GM18873 (cell line): Measurements from ENCODE around the gene HRH2.
"Not testable (repeated sequence)": the region's sequence is repeated elsewhere in the genome, so short reads cannot be mapped to it uniquely, and the experiment has no call there.

ENCODE experiments used
- ATAC-seq: cut with Tn5 transposase; IDR thresholded peaks from one replicate; pipeline ENCODE4 v1.9.1; 2021; ENCODE audit warnings: mild to moderate bottlenecking, moderate library complexity, moderate number of reproducible peaks; ENCODE audit not compliant: unreplicated experiment, low FRiP score

HRH2 gene

GRCh38 chr5:175657593-175658271 lies at the start of gene HRH2:
Gene HRH2 (plus strand): TSS chr5:175658071. CDS start chr5:175683234, 25,163 bp downstream.
- ATAC-seq, result no peak

DNA sequence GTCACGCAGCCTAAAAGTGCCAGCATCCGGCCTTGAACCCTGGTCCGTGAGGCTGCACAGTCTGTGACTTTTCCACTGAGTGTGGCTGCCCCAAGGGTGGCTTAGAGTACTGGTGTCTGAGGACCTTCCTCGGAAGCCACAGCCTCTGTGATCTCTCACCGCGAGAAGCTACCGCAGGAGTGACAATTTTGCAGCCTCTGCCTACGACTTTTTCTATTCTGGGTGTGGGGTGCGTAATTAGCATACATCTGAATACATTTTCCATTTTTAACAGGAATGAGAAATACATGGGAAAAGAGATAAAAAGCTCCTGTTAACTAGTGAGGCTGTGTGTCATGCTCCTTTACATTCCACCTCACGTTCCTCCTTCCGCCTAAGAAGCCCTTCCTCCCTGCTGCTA lies 48.3 kb upstream of the HRH2 start:
- no peak for ATAC-seq

DNA sequence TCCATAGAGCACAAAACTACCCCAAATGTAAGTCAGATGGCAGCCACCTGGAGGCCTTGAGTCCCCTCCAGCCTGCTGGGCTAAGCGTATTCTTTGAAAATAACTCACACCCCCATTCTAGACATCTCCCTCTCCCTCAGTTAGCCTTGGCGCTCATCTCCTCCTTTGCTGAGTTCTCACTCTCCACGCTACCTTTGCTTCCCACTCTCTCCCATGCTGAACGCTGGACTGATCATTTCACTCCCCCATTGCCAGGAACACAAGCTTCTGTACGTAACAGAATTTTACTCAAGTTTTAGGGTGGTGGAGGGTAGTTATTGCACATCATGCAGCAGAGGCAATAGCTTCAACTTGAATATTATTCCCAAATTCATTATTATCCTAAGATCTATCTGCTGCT lies 47.5 kb upstream of the HRH2 start:
- ATAC-seq, result no peak

DNA sequence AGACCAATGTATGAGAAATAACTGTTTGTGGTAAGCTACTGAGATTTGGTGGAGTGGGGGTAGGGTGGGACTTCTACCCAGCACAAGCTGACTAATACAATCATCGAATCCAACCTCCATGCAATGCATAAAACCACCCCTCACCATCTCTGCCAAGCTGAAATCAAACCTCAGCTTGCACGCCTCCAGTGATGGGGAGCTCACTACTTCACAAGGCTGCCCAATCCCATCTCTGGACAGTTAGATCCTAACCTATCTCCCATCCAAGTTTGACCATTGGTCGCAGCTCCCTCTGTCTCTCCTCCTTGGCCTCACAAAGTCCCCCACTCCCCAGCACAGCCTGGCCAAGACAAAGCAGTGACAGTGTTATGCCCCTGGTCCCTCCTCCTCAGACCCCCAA lies 47.0 kb upstream of the HRH2 start:
- ATAC-seq, result no peak

DNA sequence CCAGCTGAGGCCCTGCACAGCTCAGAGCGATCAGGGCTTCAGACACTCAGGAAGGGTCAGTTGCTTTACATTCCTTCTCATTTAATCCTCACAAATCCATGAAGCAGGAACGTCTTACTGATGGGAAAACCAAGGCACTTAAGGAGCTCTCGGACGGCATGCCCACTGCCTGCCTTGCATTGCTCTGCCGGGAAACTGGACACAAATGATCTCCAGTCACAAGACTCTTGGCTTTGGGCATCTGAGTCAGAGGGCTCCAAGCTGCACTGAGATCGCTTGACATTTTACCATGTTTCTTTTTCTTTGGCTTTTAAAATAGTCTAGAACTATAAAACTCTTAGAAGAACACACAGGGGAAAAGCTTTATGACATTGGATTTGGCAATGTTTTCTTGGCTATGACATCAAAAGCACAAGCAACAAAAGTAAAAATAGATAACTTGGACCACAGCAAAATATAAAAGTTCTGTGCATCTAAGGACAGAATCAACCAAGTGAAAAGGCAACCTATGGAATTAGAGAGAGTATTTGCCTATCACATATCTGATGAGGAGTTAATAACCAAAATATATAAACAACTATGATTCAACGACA lies 43.6 kb upstream of the HRH2 start:
- ATAC-seq, result no peak

GRCh38 chr5:175614861-175615260 lies 43.0 kb upstream of the HRH2 start:
- no peak for ATAC-seq

DNA sequence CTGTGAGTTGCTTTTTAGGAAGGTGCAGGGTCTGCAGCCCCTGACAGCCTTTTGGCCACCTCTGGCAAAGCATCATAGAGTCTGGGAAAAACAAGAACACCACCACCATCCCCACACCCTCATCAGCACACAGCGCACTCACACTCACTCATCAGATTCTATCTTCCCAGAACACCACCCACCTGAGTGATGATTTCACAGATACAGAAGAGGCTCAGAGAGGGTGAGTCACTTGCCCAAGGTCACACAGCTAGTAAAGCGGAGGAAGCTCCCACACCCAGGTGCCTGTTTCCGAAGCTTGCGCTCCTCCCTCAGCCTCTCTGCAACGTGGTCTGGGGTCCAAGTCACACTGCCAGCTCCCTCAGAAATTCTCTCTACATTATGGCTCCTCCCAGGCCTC lies 41.8 kb upstream of the HRH2 start:
- ATAC-seq, result no peak

DNA sequence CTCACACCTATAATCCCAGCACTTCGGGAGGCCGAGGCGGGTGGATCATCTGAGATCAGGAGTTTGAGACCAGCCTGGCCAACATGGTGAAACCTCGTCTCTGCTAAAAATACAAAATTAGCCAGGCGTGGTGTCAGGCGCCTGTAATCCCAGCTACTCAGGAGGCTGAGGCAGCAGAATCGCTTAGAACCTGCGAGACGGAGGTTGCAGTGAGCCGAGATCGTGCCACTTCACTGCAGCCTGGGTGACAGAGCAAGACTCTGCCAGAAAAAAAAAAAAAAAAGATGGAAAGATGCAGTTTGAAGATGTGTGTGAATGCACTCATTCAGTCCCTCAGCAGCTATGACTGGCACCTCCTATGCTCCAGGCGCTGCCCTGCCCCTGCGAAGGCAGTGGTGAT lies 41.3 kb upstream of the HRH2 start:
- not testable (repeated sequence) for ATAC-seq

- ATAC-seq, result no peak
These were observed 40.4 kb upstream of the HRH2 start for GRCh38 chr5:175617447-175617846.

DNA sequence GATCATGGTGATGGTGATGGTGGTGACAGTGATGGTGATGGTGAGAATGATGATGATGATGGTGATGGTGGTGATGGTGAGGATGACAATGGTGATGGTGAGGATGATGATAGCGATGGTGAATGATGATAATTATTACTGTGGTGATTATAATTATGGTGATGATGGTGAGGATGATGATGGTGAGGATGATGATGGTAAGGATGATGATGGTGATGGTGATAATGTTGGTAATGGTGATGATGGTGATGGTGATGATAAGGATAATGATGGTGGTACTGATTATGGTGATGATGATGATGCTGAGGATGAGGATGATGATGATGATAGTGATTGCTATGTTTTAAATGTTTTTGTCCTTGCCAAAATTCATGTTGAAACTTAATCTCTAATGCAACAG lies 37.3 kb upstream of the HRH2 start:
- no peak for ATAC-seq

DNA sequence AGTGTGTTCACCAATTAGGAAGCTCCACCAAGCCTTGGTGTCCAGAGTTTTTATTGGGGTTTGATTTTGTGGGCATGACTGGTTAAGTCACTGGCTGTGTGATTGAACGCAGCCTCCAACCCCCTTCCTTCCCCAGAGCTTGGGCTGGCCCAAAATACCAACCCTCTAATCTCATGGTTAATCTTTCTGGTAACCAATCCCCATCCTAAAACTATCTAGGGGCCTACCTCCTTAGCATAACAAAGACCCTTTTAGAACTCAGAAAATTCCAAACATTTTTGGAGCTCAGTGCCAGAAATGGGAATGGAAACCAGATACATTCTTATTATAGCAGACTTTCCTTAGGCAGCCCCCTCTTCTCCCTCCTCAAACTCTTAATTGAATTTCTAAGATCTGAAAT lies 35.9 kb upstream of the HRH2 start:
- no peak for ATAC-seq

- ATAC-seq, result no peak
These were observed 34.8 kb upstream of the HRH2 start for GRCh38 chr5:175623088-175623487.

GRCh38 chr5:175624316-175624715 lies 33.6 kb upstream of the HRH2 start:
- no peak for ATAC-seq

- no peak for ATAC-seq
These were observed 30.9 kb upstream of the HRH2 start for GRCh38 chr5:175627005-175627404.

- ATAC-seq, result no peak
These were observed 30.1 kb upstream of the HRH2 start for GRCh38 chr5:175627739-175628138.

DNA sequence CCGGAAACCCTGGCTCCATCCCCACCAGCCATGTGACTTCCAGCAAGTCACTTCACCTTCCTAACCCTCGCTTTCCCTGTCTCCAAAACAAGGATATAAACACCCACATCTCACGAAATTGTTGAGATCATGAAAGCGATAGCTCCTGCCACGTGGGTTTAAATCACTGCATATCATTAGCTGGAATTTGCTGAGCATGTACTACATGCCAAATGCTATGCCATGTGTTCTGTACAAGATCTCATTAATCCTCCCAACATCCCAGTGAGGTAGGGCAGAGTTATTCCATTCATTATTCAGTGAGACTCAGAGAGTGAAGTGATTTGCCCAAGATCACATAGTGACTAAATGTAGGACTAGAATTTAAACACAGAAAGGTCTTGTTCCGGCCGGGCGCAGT lies 29.2 kb upstream of the HRH2 start:
- ATAC-seq, result no peak

- ATAC-seq, result no peak
These were observed 28.6 kb upstream of the HRH2 start for GRCh38 chr5:175629261-175629660.

DNA sequence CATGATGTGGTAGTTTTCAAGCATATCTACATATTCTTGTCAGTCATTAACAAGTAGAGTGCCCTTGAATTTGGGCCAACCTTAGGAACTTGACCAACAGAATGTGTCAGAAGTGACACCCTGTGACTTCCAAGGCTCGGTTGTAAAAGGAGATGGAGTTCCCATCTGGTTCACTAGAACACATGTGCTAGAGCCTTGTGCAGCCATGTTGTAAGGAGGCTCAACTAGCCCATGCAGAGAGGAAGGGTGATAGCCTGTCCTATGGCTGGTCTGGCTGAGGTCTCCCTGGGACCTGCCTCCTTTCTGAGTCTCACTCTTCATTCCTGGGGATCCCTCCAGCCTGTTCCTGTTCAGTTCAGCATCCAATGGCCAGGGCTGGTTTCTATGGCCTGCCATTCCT lies 28.1 kb upstream of the HRH2 start:
- no peak for ATAC-seq

- no peak for ATAC-seq
These were observed 21.9 kb upstream of the HRH2 start for GRCh38 chr5:175635854-175636584.

DNA sequence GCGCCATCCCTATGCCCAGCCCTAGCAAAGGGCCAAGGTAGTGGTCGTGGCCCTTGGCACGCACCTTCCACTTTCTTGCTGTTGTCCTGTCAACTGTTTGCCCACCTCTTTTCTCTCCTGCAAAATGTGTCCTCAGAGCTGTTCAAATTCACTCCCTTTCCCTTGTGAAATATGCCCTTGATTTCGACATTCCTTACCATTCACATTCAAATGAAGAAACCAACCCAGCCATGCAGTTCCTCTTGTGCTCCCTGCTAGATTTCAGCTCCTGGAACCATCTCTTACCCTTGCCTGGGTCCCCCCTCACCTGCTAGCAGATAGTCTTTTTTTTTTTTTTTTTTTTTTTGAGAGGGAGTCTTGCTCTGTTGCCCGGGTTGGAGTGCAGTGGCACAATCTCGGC lies 19.6 kb upstream of the HRH2 start:
- ATAC-seq, result no peak

DNA sequence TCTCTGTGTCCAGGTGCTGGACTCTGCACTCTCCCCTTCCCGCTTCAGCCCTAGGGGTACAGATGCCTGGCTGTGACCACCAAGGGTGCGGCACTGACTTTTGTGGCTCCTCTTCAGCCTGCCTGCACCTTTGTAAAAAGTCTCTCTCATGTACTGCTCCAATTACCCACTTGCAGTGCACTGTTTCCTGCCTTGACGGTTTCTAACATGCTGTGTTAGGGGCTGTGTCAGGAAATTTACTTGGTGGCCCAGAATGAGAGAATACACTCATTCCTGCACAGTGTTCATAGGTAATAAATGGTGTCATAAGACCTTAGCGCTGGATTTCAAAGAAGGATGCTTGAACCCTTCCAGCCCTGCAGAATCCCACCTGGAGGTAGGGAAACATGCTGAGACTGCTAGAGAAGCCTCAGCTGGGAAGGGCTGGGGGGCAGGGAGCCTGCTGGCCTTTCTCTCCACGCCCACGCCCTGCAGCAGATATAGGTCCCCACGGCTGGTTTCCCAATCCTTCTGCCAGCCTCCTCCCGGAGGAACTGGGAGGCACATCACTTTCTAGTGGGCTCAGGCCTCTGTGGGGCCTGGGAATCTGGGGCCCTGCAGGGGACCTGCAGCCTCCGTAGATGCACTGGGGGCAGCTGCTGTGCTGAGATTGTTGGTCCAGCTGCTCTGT lies 17.6 kb upstream of the HRH2 start:
- no peak for ATAC-seq
